ENCODE measurements around the gene HMGB2. TPM values are rescaled to one million over a fixed set of nuclear protein-coding genes. Genes with fewer than 3 reads are reported as not detected.

The HMGB2 gene
- total RNA-seq, 1 experiment from 2014 or later: 278 TPM

DNA sequence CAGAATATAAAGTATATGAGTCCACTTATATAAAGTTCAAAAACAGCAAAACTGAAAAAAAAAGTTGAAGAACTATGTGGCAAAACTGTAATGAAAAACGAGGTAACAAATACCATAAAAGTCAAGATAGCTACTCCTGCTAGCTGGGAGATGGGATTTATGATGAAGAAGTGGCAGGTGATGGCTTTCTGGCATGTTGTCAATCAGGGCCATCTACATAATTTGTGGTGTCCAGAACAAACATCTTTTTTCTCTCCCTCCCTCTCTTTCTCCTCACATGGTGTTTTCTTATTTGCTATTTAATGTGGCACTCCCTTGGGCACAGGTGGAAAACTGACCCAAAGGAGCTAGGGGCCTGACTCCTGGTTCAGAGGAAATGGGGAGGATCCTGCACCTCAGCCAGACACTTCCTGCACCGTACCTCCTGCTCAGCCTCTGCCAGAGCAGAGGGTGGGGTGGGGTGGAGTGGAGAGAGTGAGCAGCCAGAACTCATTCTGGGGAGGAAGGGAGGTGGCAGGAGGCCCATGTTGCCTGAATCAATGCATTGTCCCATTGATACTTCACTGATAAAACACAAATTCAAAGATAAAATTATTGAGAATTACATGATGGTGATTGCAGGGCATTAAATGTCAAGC is 31.3 kb upstream of the HMGB2 start:
- Histone ChIP-seq H4K5ac (ENCODE audit: insufficient read length, low read depth, low read length) (no peak overlapping the region), H3K27me3 (ENCODE audit: insufficient read depth, low read length) (no peaks in the 10 kb centered on the region), H3T11ph (ENCODE audit: low read length) (no peak overlapping the region), H3K79me1 (ENCODE audit: insufficient read depth, low read depth, low read length, poor library complexity, severe bottlenecking) (no peaks in the 10 kb centered on the region), H2BK5ac (ENCODE audit: insufficient read length, low read length) (no peak overlapping the region), H3K18ac (ENCODE audit: insufficient read length, low read depth, low read length) (no peak overlapping the region), H3K79me2 (ENCODE audit: insufficient read depth, low read length) (no peaks in the 10 kb centered on the region), H3K9me3 (ENCODE audit: control insufficient read depth, low read depth, low read length) (no peaks in the 10 kb centered on the region), H3K27ac (ENCODE audit: insufficient read length, low read depth, low read length) (no peak overlapping the region), H3K4me1 (ENCODE audit: insufficient read depth, low read length) (no peaks in the 10 kb centered on the region), H2AFZ (ENCODE audit: low read length) (no peak overlapping the region), H3K9ac (ENCODE audit: extremely low read depth, insufficient read length, low read length) (no peak overlapping the region), H3K4ac (ENCODE audit: low read depth, low read length) (no peak overlapping the region), H2BK120ac (ENCODE audit: low read depth, low read length, poor library complexity, severe bottlenecking) (no peak overlapping the region), H3K4me2 (ENCODE audit: insufficient read depth, insufficient read length, low read length) (no peak overlapping the region), H2AK5ac (ENCODE audit: insufficient read length, low read length) (no peak overlapping the region), H3K23me2 (ENCODE audit: insufficient read length, low read depth, low read length, poor library complexity, severe bottlenecking) (no peaks in the 10 kb centered on the region), H3K14ac (ENCODE audit: insufficient read depth, low read length) (no peak overlapping the region), H2BK12ac (ENCODE audit: insufficient read length, low read depth, low read length) (no peak overlapping the region), H4K8ac (replicated peaks; ENCODE audit: insufficient read length, low read depth, low read length) (no peak overlapping the region), H4K91ac (ENCODE audit: insufficient read length, low read depth, low read length) (no peak overlapping the region), H3K56ac (ENCODE audit: insufficient read length, low read depth, low read length) (no peak overlapping the region), H4K20me1 (ENCODE audit: control insufficient read depth, insufficient read depth, insufficient read length) (no peaks in the 10 kb centered on the region), H2BK20ac (ENCODE audit: low read depth, low read length, poor library complexity, severe bottlenecking) (no peak overlapping the region), H3K23ac (ENCODE audit: insufficient read length, low read depth, low read length) (no peak overlapping the region), H2BK15ac (ENCODE audit: low read depth, low read length) (no peak overlapping the region)
- Mint-ChIP-seq H3K27ac (no peak overlapping the region), H3K4me1 (peaks cover 10 to 11% of the 10 kb centered on the region in 2 experiments; a peak in 3 of 4 replicates), H3K36me3 (ENCODE audit: insufficient read depth in 1 of 3, low read depth in 3 of 3) (no peaks in the 10 kb centered on the region), H3K9me3 (no peaks in the 10 kb centered on the region), H3K4me3 (no peak overlapping the region), H3K27me3 (ENCODE audit: low read depth) (no peaks in the 10 kb centered on the region)
- TF ChIP-seq, protein P1, sequence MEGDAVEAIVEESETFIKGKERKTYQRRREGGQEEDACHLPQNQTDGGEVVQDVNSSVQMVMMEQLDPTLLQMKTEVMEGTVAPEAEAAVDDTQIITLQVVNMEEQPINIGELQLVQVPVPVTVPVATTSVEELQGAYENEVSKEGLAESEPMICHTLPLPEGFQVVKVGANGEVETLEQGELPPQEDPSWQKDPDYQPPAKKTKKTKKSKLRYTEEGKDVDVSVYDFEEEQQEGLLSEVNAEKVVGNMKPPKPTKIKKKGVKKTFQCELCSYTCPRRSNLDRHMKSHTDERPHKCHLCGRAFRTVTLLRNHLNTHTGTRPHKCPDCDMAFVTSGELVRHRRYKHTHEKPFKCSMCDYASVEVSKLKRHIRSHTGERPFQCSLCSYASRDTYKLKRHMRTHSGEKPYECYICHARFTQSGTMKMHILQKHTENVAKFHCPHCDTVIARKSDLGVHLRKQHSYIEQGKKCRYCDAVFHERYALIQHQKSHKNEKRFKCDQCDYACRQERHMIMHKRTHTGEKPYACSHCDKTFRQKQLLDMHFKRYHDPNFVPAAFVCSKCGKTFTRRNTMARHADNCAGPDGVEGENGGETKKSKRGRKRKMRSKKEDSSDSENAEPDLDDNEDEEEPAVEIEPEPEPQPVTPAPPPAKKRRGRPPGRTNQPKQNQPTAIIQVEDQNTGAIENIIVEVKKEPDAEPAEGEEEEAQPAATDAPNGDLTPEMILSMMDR (conservative IDR thresholded peaks at IDR 0.05): no peak
- no peak for DNase-seq
- no CpG with 5 or more reads among the region's 2 CpGs for WGBS (ENCODE audit: extremely low coverage, insufficient read length, low lambda C conversion rate)

Data from H9 (cell line).